ENCODE results near the gene TMEM8B.

The TMEM8B gene

DNA sequence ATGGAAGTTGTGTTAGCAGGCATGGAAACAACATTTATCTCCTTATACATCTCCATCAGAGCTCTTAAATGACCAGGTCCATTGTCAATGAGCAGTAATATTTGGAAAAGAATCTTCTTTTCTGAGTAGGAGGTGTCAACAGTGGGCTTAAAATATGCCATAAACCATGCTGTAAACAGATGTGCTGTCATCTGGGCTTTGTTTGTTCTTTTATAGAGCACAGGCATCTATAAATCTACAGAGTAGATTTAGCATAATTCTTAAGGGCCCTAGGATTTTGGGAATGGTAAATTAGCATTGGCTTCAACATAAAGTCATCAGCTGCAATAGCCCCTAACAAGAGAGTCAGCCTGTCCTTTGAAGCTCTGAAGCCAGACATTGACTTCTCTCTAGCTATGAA lies 69.3 kb downstream of the TMEM8B start:
- Histone ChIP-seq H3K4me1 (ENCODE audit: low read depth, poor library complexity, severe bottlenecking) (peaks cover 43% of the 10 kb centered on the region), H3K9ac (no peak overlapping the region), H3K79me2 (ENCODE audit: insufficient read depth, low read depth) (no peaks in the 10 kb centered on the region), H3K36me3 (ENCODE audit: insufficient read depth) (no peaks in the 10 kb centered on the region), H3K27me3 (ENCODE audit: insufficient read depth, low read depth) (no peaks in the 10 kb centered on the region), H3K4me2 (0 out of 2 replicates have a peak overlapping the region, but pooled peaks have one; percentile 18), H3K4me3 (IDR thresholded peaks at IDR 0.05; ENCODE audit: insufficient read depth, low read depth, low read length) (no peak overlapping the region), H3K27ac (peak overlapping the region; percentile 25; the same call in 1 of the 2 replicates), H4K20me1 (ENCODE audit: insufficient read depth) (no peaks in the 10 kb centered on the region), H2AFZ (ENCODE audit: low read depth) (no peak overlapping the region)
- TF ChIP-seq, protein P1, sequence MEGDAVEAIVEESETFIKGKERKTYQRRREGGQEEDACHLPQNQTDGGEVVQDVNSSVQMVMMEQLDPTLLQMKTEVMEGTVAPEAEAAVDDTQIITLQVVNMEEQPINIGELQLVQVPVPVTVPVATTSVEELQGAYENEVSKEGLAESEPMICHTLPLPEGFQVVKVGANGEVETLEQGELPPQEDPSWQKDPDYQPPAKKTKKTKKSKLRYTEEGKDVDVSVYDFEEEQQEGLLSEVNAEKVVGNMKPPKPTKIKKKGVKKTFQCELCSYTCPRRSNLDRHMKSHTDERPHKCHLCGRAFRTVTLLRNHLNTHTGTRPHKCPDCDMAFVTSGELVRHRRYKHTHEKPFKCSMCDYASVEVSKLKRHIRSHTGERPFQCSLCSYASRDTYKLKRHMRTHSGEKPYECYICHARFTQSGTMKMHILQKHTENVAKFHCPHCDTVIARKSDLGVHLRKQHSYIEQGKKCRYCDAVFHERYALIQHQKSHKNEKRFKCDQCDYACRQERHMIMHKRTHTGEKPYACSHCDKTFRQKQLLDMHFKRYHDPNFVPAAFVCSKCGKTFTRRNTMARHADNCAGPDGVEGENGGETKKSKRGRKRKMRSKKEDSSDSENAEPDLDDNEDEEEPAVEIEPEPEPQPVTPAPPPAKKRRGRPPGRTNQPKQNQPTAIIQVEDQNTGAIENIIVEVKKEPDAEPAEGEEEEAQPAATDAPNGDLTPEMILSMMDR (conservative IDR thresholded peaks at IDR 0.05; ENCODE audit: low read depth, low read length), result no peak

DNA sequence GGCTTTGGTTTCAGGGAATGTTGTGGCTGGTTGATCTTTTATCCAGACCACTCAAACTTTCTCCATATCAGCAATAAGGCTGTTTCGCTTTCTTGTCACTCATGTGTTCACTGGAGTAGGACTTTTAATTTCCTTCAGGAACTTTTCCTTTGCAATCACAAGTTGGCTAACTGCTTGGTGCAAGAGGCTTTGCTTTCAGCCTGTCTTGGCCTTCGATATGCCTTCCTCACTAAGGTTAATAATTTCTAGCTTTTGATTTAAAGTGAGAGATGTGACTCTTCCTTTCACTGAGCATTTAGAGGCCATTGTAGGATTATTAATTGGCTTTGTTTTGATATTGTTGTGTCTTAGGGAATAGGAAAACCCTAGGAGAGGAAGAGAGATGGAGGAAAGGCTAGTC lies 70.0 kb downstream of the TMEM8B start:
- Histone ChIP-seq H3K27ac (no peak overlapping the region), H3K4me1 (ENCODE audit: low read depth, poor library complexity, severe bottlenecking) (peaks cover 44% of the 10 kb centered on the region), H2AFZ (ENCODE audit: low read depth) (no peak overlapping the region), H3K9ac (no peak overlapping the region), H3K36me3 (ENCODE audit: insufficient read depth) (no peaks in the 10 kb centered on the region), H3K4me2 (no peak overlapping the region), H3K27me3 (ENCODE audit: insufficient read depth, low read depth) (no peaks in the 10 kb centered on the region), H4K20me1 (ENCODE audit: insufficient read depth) (no peaks in the 10 kb centered on the region), H3K79me2 (ENCODE audit: insufficient read depth, low read depth) (no peaks in the 10 kb centered on the region), H3K4me3 (IDR thresholded peaks at IDR 0.05; ENCODE audit: insufficient read depth, low read depth, low read length) (no peak overlapping the region)
- TF ChIP-seq, protein P1 (conservative IDR thresholded peaks at IDR 0.05; ENCODE audit: low read depth, low read length), result no peak

DNA sequence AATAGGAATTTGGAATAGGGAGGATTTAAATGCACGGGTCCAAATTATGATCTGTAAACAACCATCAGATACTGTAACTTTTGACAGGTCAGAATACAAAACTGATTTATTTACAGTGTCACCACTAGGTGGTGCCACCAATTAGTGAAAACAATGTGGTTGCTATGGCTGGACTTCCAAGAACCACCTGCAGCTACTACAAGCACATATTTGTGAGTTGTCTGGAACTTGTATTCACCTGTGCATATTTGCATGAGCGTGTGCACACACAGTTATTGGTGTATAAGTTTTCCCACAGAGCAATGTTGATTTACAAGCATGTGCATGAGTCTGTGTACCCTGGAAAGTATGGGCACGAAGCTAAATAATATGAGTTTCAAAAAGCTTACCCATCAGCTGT lies 74.0 kb downstream of the TMEM8B start:
- H2AFZ ChIP-seq (ENCODE audit: low read depth), result no peak overlapping the region
- no peak overlapping the region for H3K4me2 ChIP-seq

DNA sequence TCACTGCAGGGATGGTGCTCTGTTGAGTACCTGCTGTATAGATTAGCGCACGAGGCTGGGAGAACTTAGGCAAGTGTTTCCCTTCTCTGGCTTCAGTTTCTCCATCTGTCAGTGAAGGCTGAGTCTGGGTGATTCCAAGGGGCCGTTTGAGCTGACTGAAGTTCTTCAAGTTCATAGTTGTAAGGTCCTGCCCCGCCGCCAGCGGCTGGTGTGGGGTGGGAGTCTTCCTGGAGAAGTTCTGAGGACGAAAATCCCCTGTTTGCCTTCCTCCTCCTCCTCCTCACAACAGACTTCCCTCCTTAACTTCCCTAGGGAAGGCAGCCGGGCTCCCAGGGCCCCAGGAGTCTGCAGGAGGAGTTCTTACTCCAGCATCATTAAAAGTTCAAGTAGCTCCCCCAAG lies 75.3 kb downstream of the TMEM8B start:
- peaks cover 13% of the 10 kb centered on the region for H3K4me1 ChIP-seq (ENCODE audit: low read depth, poor library complexity, severe bottlenecking)
- H3K79me2 ChIP-seq (ENCODE audit: insufficient read depth, low read depth), result no peaks in the 10 kb centered on the region
- H3K27me3 ChIP-seq (ENCODE audit: insufficient read depth, low read depth), result no peaks in the 10 kb centered on the region
- no peak overlapping the region for H3K9ac ChIP-seq
- no peak overlapping the region for H3K4me3 ChIP-seq (IDR thresholded peaks at IDR 0.05; ENCODE audit: insufficient read depth, low read depth, low read length)
- TF ChIP-seq, protein P1 (conservative IDR thresholded peaks at IDR 0.05; ENCODE audit: low read depth, low read length), result no peak
- no peak overlapping the region for H2AFZ ChIP-seq (ENCODE audit: low read depth)
- no peak overlapping the region for H3K4me2 ChIP-seq
- no peak overlapping the region for H3K27ac ChIP-seq
- no peaks in the 10 kb centered on the region for H3K36me3 ChIP-seq (ENCODE audit: insufficient read depth)
- H4K20me1 ChIP-seq (ENCODE audit: insufficient read depth), result no peaks in the 10 kb centered on the region

More for the DNA sequence above, 74.0 kb downstream of the TMEM8B start:
- Histone ChIP-seq H3K27ac (no peak overlapping the region), H3K9ac (no peak overlapping the region), H4K20me1 (ENCODE audit: insufficient read depth) (no peaks in the 10 kb centered on the region), H3K36me3 (ENCODE audit: insufficient read depth) (no peaks in the 10 kb centered on the region), H3K79me2 (ENCODE audit: insufficient read depth, low read depth) (no peaks in the 10 kb centered on the region), H3K4me1 (ENCODE audit: low read depth, poor library complexity, severe bottlenecking) (peaks cover 25% of the 10 kb centered on the region), H3K4me3 (IDR thresholded peaks at IDR 0.05; ENCODE audit: insufficient read depth, low read depth, low read length) (no peak overlapping the region), H3K27me3 (ENCODE audit: insufficient read depth, low read depth) (no peaks in the 10 kb centered on the region)
- TF ChIP-seq, protein P1 (conservative IDR thresholded peaks at IDR 0.05; ENCODE audit: low read depth, low read length), result peak; percentile 88

All from KMS-11 (cell line).